Activated naive CD8-positive, alpha-beta T cell treated with anti-CD3 and anti-CD28 coated beads, Interleukin-2, amount 10 ng/mL, durations not matched to agents 7 days and 5 days (primary cell): ENCODE data around the gene STIMATE. TPM values are rescaled to one million over a fixed set of nuclear protein-coding genes. Genes with fewer than 3 reads are reported as not detected.

Experiments
- ATAC-seq: fragments of 150-1000 bp; cut with Tn5 transposase; one replicate; pipeline ENCODE4 v1.10.0; 2021; ENCODE audit warnings: low read depth, moderate library complexity
- POLR2A ChIA-PET: fragments of 350-600 bp; sonication (Branson Sonifier 250); formaldehyde crosslinking; loops from one replicate; lab custom pipeline; 2021; ENCODE audit warnings: antibody characterized with exemption; lab: Charles Lee
- DNase-seq: peaks from one replicate; pipeline ENCODE4 v3.0.0; 2021
- H3K27ac Mint-ChIP-seq: one replicate; pipeline ENCODE4 v1.8.0; 2022; ENCODE audit warnings: mild to moderate bottlenecking, mixed read lengths
- H3K27me3 Mint-ChIP-seq: one replicate; pipeline ENCODE4 v1.8.0; 2022; ENCODE audit warnings: mild to moderate bottlenecking, moderate library complexity, mixed read lengths
- H3K36me3 Mint-ChIP-seq: one replicate; pipeline ENCODE4 v1.8.0; 2021; ENCODE audit warnings: mild to moderate bottlenecking, mixed read lengths
- H3K4me1 Mint-ChIP-seq: one replicate; pipeline ENCODE4 v1.8.0; 2021; ENCODE audit warnings: mixed read lengths
- H3K4me3 Mint-ChIP-seq: one replicate; pipeline ENCODE4 v1.8.0; 2022; ENCODE audit warnings: mild to moderate bottlenecking, moderate library complexity, mixed read lengths
- H3K9me3 Mint-ChIP-seq: one replicate; pipeline ENCODE4 v1.8.0; 2021; ENCODE audit warnings: mixed read lengths
- total RNA-seq, 2 experiments: library from RNA; stranded (reverse); gene quantifications; one replicate each; pipeline ENCODE4 v1.2.3, GENCODE V29; 2021

STIMATE gene
- total RNA-seq, 2 experiments from 2014 or later: 38.5 to 39.1 TPM

- Mint-ChIP-seq H3K27ac (no peak overlapping the region), H3K36me3 (no peaks in the 10 kb centered on the region), H3K4me3 (no peak overlapping the region), H3K27me3 (no peaks in the 10 kb centered on the region), H3K9me3 (no peaks in the 10 kb centered on the region), H3K4me1 (no peaks in the 10 kb centered on the region)
- DNase-seq (no peak), ATAC-seq (no peak)
- POLR2A ChIA-PET: no interaction called here
Observed at GRCh38 chr3:52793702-52794611, 103.4 kb downstream of the STIMATE start.

DNA sequence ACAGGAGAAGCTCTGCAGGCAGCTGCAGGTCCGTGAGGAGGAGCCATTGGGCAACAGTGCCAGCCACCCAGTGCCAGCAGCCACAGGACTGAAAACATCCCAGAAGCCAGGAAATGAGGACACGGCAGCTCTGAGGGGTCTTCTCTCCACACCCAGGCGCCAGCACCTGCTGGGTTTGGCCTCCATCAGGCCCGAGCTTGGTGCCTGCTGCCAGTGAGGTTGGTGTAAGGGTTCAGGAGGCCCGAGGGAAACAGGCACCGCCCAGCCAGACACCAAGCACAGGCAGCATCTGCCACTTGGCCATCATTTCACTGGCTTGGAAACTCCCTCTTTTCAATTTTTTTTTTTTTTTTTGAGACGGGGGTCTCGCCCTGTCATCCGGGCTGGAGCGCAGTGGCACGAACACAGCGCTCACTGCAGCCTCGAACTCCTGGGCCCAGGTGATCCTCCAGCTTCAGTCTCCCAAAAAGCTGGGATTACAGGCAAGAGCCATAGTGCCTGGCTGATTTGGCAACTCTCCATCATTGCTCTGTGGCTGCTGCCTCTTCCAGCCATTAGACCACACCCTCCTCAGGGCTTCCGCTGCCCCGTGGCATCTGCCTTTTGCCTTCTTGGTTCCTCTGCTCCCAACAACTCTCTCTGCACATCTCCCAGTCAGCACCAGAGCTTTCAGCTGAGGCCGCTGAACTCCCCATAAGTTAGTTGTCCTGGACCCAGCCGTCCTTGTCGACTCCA, 104.2 kb downstream of the STIMATE start:
- ATAC-seq: no peak
- Mint-ChIP-seq H3K27ac (no peak overlapping the region), H3K36me3 (no peaks in the 10 kb centered on the region), H3K27me3 (no peaks in the 10 kb centered on the region), H3K9me3 (no peaks in the 10 kb centered on the region), H3K4me1 (no peaks in the 10 kb centered on the region), H3K4me3 (no peak overlapping the region)
- POLR2A ChIA-PET: no interaction called here
- no peak for DNase-seq

- H3K9me3 Mint-ChIP-seq: no peaks in the 10 kb centered on the region
- POLR2A ChIA-PET: no interaction called here
- H3K4me3 Mint-ChIP-seq: no peak overlapping the region
- no peak for DNase-seq
- no peaks in the 10 kb centered on the region for H3K36me3 Mint-ChIP-seq
- no peaks in the 10 kb centered on the region for H3K4me1 Mint-ChIP-seq
- H3K27ac Mint-ChIP-seq: no peak overlapping the region
- no peak for ATAC-seq
- no peaks in the 10 kb centered on the region for H3K27me3 Mint-ChIP-seq
Observed at GRCh38 chr3:52792413-52792812, 104.9 kb downstream of the STIMATE start.

DNA sequence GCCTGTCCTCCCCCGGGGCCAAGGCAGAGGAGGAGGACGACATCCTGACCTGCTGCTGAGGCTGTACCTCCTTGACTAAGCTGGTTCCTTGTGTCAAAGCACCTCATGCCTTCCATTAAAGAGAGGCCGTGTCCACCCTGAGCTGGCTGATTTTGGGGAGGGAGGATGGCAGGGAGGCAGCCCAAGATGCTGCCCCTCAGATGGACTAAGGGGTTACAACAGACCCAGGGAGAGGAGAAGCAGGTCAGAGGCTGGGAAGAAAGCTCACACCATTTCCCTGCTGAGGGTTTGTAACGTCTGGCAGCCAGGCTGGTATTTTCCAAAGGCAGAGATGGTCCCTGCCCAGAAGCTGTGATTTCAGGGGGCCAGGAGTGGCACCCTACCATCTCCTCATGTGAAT, 105.4 kb downstream of the STIMATE start:
- POLR2A ChIA-PET: no interaction called here
- H3K4me3 Mint-ChIP-seq: no peak overlapping the region
- H3K9me3 Mint-ChIP-seq: no peaks in the 10 kb centered on the region
- H3K27ac Mint-ChIP-seq: no peak overlapping the region
- no peaks in the 10 kb centered on the region for H3K36me3 Mint-ChIP-seq
- H3K27me3 Mint-ChIP-seq: no peaks in the 10 kb centered on the region
- no peak for DNase-seq
- no peaks in the 10 kb centered on the region for H3K4me1 Mint-ChIP-seq
- ATAC-seq: no peak

DNA sequence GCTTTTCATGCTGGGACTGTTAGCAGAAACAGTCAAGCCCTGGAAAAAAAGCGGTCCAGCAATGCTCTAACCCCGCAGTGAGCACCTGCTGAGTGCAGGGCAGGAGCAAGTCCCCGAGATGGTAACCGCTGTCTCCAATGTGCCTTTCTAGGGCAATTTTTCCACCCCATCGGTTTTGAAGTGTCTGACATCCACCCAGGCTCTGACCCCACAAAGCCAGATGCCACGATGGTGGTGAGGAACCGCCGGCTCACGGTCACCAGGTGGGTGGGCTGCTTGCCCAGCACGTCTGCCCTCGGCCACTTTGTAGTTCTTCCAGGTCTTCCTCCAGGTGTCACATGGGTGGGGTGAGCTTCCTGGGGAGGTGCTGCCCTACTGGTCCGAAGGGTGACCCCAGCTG, 106.0 kb downstream of the STIMATE start:
- no peaks in the 10 kb centered on the region for H3K27me3 Mint-ChIP-seq
- H3K27ac Mint-ChIP-seq: no peak overlapping the region
- H3K9me3 Mint-ChIP-seq: no peaks in the 10 kb centered on the region
- no peak for ATAC-seq
- no peaks in the 10 kb centered on the region for H3K36me3 Mint-ChIP-seq
- POLR2A ChIA-PET: no interaction called here
- H3K4me3 Mint-ChIP-seq: no peak overlapping the region
- no peaks in the 10 kb centered on the region for H3K4me1 Mint-ChIP-seq
- no peak for DNase-seq

DNA sequence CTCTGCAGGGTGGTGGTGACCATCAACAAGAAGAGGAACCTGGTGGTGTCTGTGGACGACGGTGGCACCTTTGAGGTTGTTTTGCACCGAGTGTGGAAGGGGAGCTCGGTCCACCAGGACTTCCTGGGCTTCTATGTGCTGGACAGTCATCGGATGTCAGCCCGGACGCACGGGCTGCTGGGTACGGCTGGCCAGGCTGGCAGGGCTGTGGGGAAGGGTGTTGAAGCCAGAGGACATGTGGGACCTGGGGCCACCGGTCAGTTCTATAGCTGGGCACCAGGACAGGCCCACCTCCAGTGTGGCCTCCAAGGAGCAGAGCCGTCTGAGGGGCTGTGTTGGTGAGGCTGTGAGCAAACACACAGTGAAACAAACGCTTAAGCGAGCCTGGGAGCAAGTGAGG, 106.6 kb downstream of the STIMATE start:
- no peak for DNase-seq
- no peak overlapping the region for H3K4me3 Mint-ChIP-seq
- no peaks in the 10 kb centered on the region for H3K27me3 Mint-ChIP-seq
- H3K36me3 Mint-ChIP-seq: no peaks in the 10 kb centered on the region
- no peak overlapping the region for H3K27ac Mint-ChIP-seq
- POLR2A ChIA-PET: interaction anchor here (0.6 kb wide), 1 partner anchor 292 kb away, joined by 4 read pairs; no protein-coding TSS in a partner anchor
- no peaks in the 10 kb centered on the region for H3K4me1 Mint-ChIP-seq
- H3K9me3 Mint-ChIP-seq: no peaks in the 10 kb centered on the region
- no peak for ATAC-seq

DNA sequence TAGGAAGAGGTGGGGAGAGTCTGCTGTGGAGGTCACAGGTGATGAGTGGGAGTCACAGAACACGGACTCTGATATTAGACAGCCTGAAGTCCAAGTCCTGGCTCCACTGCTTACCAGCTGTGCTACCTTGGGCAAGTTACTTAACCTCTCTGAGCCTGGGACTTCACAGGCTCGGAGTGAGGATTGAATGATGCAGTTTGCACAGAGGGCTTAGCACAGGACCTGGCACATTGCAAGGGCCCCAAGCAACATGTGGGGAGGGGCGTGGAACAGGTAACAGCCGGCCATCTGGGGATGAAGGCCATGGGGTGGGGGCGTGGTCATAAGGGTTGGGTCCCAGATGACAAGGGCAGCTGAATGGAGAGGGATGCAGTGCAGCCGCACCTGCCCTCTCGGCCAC, 107.0 kb downstream of the STIMATE start:
- no peak for DNase-seq
- no peaks in the 10 kb centered on the region for H3K4me1 Mint-ChIP-seq
- no peaks in the 10 kb centered on the region for H3K36me3 Mint-ChIP-seq
- no peak overlapping the region for H3K27ac Mint-ChIP-seq
- POLR2A ChIA-PET: interaction anchor here (0.6 kb wide), 1 partner anchor 293 kb away, joined by 4 read pairs; no protein-coding TSS in a partner anchor
- no peak overlapping the region for H3K4me3 Mint-ChIP-seq
- H3K27me3 Mint-ChIP-seq: no peaks in the 10 kb centered on the region
- ATAC-seq: no peak
- no peaks in the 10 kb centered on the region for H3K9me3 Mint-ChIP-seq

DNA sequence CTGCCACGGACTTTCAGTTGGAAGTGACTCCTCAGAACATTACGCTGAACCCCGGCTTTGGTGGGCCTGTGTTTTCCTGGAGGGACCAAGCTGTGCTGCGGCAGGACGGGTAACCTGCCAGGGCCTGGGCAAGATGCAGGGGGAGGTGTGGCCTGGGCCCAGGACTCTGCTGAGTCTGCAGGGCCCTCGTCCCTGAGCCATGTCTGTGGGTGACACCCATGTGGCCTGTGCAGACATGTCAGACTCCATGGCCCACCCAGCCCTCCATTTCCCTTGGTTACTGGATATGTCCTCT, 107.7 kb downstream of the STIMATE start:
- no peaks in the 10 kb centered on the region for H3K9me3 Mint-ChIP-seq
- no peak overlapping the region for H3K4me3 Mint-ChIP-seq
- no peak overlapping the region for H3K27ac Mint-ChIP-seq
- H3K36me3 Mint-ChIP-seq: no peaks in the 10 kb centered on the region
- POLR2A ChIA-PET: no interaction called here
- H3K4me1 Mint-ChIP-seq: no peaks in the 10 kb centered on the region
- peaks cover 2% of the 10 kb centered on the region for H3K27me3 Mint-ChIP-seq
- DNase-seq (no peak), ATAC-seq (no peak)

DNA sequence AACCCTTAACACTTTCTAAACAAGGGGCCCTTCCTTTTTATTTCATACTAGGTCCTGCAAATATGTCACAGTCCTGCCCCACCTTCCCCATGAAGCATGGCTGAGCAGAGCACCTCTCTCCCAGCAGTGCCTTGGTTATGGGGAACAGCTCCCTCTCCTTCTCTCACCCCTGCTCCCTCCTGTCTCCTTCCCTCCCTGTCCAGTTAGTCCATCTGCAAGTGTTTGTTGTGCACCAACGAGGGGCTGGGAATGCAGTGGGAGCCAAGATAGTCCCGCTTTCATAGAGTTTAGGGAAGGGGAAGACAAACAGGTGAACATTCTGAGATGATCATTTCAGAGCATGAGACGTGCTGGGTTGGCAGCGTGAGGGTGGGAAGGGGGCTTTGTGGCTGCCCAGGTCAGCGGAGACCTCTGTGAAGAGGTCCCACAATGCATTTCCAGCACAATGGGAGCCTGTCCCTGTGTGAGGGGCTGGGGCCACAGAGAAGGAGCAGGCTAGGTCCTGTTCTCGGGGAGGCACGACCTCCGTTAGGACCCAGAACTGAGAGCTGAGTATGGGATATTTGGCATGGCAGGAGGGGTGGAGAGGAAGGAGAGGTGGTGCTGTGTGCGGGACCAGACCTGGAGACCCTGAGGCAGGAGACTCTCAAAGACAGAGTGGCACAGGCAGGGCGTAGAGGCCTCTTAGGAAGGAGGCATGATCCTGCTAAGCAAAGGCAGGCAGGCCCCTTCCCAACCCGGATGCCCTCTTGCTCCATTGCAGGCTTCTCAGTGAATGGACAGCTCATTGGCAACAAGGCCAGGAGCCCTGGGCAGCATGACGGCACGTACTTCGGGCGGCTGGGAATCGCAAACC, 108.2 kb downstream of the STIMATE start:
- DNase-seq (no peak), ATAC-seq (no peak)
- Mint-ChIP-seq H3K27me3 (peaks cover 2% of the 10 kb centered on the region), H3K27ac (no peak overlapping the region), H3K9me3 (no peaks in the 10 kb centered on the region), H3K4me3 (no peak overlapping the region), H3K36me3 (no peaks in the 10 kb centered on the region), H3K4me1 (no peaks in the 10 kb centered on the region)
- POLR2A ChIA-PET: no interaction called here

DNA sequence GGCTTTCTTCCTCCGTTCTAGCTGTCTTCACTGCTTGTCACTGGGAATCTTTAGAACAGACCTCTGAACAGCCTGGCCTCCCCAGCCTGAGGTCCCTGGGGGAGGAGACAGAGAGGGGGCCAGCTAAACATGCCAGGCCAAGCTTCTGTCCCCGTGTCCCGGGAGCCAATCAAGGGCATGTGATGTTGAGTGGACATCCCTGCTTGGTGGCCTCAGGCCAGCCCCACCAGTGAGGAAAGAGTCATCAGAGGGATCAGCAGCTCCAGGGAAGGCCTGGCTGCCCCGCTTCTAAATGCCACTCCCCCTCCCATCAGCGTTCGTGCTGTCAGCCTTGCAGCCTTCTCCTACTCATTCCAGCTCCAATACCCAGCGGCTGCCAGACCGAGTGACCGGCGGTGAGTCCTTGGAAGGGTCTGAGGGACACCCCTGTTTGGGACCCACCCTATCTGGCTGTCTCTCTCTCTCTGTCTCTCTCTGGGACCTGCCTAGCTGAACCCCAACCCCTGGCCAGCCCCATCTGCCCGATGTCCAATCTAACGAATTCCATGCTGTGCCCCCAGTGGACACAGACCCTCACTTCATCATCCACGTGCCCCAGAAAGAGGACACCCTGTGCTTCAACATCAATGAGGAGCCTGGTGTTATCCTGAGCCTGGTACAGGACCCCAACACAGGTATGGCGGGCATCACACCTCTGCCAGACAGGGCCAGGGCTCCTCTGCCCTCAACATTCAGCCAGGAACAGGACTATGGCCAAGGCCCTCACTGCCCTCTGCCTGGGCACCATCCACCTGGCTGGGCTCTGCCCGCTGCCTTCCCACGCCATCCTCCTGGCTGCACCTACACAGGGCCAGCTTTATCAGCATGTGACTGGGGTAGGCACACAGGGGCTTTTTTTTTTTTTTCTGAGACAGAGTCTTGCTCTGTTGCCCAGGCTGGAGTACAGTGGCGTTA, 109.4 kb downstream of the STIMATE start:
- no peak overlapping the region for H3K4me3 Mint-ChIP-seq
- ATAC-seq: no peak
- POLR2A ChIA-PET: no interaction called here

DNA sequence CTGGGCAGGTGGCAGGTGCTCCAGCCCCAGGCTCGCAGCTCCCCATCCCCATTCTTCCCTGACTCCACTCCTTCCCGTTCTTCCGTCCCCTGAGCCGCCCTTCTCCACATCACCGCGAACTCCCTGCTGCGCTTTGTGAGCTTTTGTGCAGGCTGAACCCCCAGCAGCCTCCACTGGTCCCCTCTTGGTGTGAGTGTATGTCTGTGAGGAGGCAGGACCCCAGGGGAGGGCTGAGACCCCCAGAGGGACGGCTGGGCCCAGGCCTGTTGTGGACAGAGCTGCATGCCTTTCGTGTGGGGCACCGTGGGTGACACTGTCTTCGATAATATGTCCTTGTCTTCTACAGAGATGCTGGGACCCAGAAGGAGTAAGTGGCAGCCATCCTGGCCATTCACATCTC, 110.1 kb downstream of the STIMATE start:
- Mint-ChIP-seq H3K4me1 (no peaks in the 10 kb centered on the region), H3K4me3 (no peak overlapping the region), H3K27ac (no peak overlapping the region), H3K9me3 (no peaks in the 10 kb centered on the region), H3K27me3 (peaks cover 2% of the 10 kb centered on the region), H3K36me3 (no peaks in the 10 kb centered on the region)
- DNase-seq: no peak
- no peak for ATAC-seq
- POLR2A ChIA-PET: no interaction called here

More for the DNA sequence above, 109.4 kb downstream of the STIMATE start:
- no peak for DNase-seq
- H3K27ac Mint-ChIP-seq: peak overlapping the region; percentile 38
- no peaks in the 10 kb centered on the region for H3K36me3 Mint-ChIP-seq
- peaks cover 2% of the 10 kb centered on the region for H3K27me3 Mint-ChIP-seq
- no peaks in the 10 kb centered on the region for H3K9me3 Mint-ChIP-seq
- no peaks in the 10 kb centered on the region for H3K4me1 Mint-ChIP-seq
